ENCODE results near the gene CALHM5. TPM values are rescaled to one million over a fixed set of nuclear protein-coding genes. Genes with fewer than 3 reads are reported as not detected.

Gene CALHM5
- polyA plus RNA-seq (2012; ENCODE audit: low read depth, missing spikeins), result 0.01 TPM

GRCh38 chr6:116511424-116512110 lies at the start of gene CALHM5:
TSS of gene CALHM5 (plus strand) at chr6:116511639. CDS start at chr6:116511697, 58 bp downstream.
- TF ChIP-seq POLR2A (IDR thresholded peaks at IDR 0.05; ENCODE audit: low read depth, low read length) (no peak), PAX5 (IDR thresholded peaks at IDR 0.05; ENCODE audit: insufficient read depth, low read length, severe bottlenecking) (no peak), TAF1 (IDR thresholded peaks at IDR 0.05; ENCODE audit: low read depth, low read length) (no peak), SPI1 (IDR thresholded peaks at IDR 0.05; ENCODE audit: low read depth, low read length) (no peak), POU2F2 (IDR thresholded peaks at IDR 0.05; ENCODE audit: low read depth, low read length) (no peak), POLR2AphosphoS5 (IDR thresholded peaks at IDR 0.05; ENCODE audit: low read depth, low read length) (no peak)
- DNase-seq (ENCODE audit: insufficient read length, low spot score), result no peak
- no peak for FAIRE-seq

DNA sequence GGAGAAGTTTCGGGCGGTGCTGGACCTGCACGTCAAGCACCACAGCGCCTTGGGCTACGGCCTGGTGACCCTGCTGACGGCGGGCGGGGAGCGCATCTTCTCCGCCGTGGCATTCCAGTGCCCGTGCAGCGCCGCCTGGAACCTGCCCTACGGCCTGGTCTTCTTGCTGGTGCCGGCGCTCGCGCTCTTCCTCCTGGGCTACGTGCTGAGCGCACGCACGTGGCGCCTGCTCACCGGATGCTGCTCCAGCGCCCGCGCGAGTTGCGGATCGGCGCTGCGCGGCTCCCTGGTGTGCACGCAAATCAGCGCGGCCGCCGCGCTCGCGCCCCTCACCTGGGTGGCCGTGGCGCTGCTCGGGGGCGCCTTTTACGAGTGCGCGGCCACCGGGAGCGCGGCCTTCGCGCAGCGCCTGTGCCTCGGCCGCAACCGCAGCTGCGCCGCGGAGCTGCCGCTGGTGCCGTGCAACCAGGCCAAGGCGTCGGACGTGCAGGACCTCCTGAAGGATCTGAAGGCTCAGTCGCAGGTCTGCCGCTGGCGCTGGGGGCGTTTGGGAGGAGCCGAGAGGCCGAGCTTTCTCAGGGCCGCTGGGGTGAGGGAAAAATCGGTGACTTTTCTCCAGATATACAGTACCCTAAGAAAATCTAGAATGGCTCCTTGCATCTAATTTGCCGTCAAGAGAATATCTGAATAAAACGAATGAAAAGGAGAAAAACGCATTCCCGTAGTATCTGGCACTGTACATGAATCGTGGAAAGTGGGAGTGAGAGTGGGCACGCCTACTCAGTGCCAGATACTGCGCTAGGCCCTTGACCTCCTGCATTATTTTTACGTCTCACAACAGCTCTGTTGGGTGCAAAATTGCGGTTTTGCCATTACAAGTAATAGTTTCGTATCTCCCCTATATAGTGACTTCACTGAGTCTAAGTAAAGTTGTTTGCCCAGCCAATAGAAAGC lies 49.2 kb upstream of the CALHM5 start:
- peak; percentile 96 for FAIRE-seq

DNA sequence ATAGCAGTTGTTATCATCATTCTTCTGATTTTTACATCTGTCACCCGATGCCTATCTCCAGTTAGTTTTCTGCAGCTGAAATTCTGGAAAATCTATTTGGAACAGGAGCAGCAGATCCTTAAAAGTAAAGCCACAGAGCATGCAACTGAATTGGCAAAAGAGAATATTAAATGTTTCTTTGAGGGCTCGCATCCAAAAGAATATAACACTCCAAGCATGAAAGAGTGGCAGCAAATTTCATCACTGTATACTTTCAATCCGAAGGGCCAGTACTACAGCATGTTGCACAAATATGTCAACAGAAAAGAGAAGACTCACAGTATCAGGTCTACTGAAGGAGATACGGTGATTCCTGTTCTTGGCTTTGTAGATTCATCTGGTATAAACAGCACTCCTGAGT lies 48.1 kb upstream of the CALHM5 start:
- no peak for TF ChIP-seq PAX5 (IDR thresholded peaks at IDR 0.05; ENCODE audit: insufficient read depth, low read length, severe bottlenecking)
- no peak for TF ChIP-seq POLR2AphosphoS5 (IDR thresholded peaks at IDR 0.05; ENCODE audit: low read depth, low read length)
- no peak for TF ChIP-seq POU2F2 (IDR thresholded peaks at IDR 0.05; ENCODE audit: low read depth, low read length)
- TF ChIP-seq SPI1 (IDR thresholded peaks at IDR 0.05; ENCODE audit: low read depth, low read length), result no peak
- no peak for TF ChIP-seq TAF1 (IDR thresholded peaks at IDR 0.05; ENCODE audit: low read depth, low read length)
- TF ChIP-seq POLR2A (IDR thresholded peaks at IDR 0.05; ENCODE audit: low read depth, low read length), result no peak
- DNase-seq (ENCODE audit: insufficient read length, low spot score) (no peak), FAIRE-seq (peak; percentile 61)

More for the DNA sequence above, 49.2 kb upstream of the CALHM5 start:
- DNase-seq (ENCODE audit: insufficient read length, low spot score), result peak; percentile 61
- TF ChIP-seq SPI1 (IDR thresholded peaks at IDR 0.05; ENCODE audit: low read depth, low read length), result no peak

- DNase-seq (ENCODE audit: insufficient read length, low spot score) (no peak), FAIRE-seq (peak; percentile 66)
- TF ChIP-seq SPI1 (IDR thresholded peaks at IDR 0.05; ENCODE audit: low read depth, low read length), result no peak
- no peak for TF ChIP-seq POU2F2 (IDR thresholded peaks at IDR 0.05; ENCODE audit: low read depth, low read length)
- TF ChIP-seq PAX5 (IDR thresholded peaks at IDR 0.05; ENCODE audit: insufficient read depth, low read length, severe bottlenecking), result no peak
- no peak for TF ChIP-seq POLR2AphosphoS5 (IDR thresholded peaks at IDR 0.05; ENCODE audit: low read depth, low read length)
- TF ChIP-seq TAF1 (IDR thresholded peaks at IDR 0.05; ENCODE audit: low read depth, low read length), result no peak
- TF ChIP-seq POLR2A (IDR thresholded peaks at IDR 0.05; ENCODE audit: low read depth, low read length), result no peak
These were observed 46.2 kb upstream of the CALHM5 start for GRCh38 chr6:116465246-116465645.

- no peak for FAIRE-seq
- DNase-seq (ENCODE audit: insufficient read length, low spot score), result no peak
- no peak for TF ChIP-seq POLR2AphosphoS5 (IDR thresholded peaks at IDR 0.05; ENCODE audit: low read depth, low read length)
- no peak for TF ChIP-seq SPI1 (IDR thresholded peaks at IDR 0.05; ENCODE audit: low read depth, low read length)
- TF ChIP-seq PAX5 (IDR thresholded peaks at IDR 0.05; ENCODE audit: insufficient read depth, low read length, severe bottlenecking), result no peak
- TF ChIP-seq POLR2A (IDR thresholded peaks at IDR 0.05; ENCODE audit: low read depth, low read length), result no peak
- no peak for TF ChIP-seq POU2F2 (IDR thresholded peaks at IDR 0.05; ENCODE audit: low read depth, low read length)
- TF ChIP-seq TAF1 (IDR thresholded peaks at IDR 0.05; ENCODE audit: low read depth, low read length), result no peak
These were observed 44.3 kb upstream of the CALHM5 start for GRCh38 chr6:116467096-116467495.

GRCh38 chr6:116467514-116467913 lies 43.9 kb upstream of the CALHM5 start:
- TF ChIP-seq POU2F2 (IDR thresholded peaks at IDR 0.05; ENCODE audit: low read depth, low read length) (no peak), POLR2AphosphoS5 (IDR thresholded peaks at IDR 0.05; ENCODE audit: low read depth, low read length) (no peak), PAX5 (IDR thresholded peaks at IDR 0.05; ENCODE audit: insufficient read depth, low read length, severe bottlenecking) (no peak), SPI1 (IDR thresholded peaks at IDR 0.05; ENCODE audit: low read depth, low read length) (no peak), TAF1 (IDR thresholded peaks at IDR 0.05; ENCODE audit: low read depth, low read length) (no peak), POLR2A (IDR thresholded peaks at IDR 0.05; ENCODE audit: low read depth, low read length) (no peak)
- DNase-seq (ENCODE audit: insufficient read length, low spot score), result no peak
- FAIRE-seq, result no peak

DNA sequence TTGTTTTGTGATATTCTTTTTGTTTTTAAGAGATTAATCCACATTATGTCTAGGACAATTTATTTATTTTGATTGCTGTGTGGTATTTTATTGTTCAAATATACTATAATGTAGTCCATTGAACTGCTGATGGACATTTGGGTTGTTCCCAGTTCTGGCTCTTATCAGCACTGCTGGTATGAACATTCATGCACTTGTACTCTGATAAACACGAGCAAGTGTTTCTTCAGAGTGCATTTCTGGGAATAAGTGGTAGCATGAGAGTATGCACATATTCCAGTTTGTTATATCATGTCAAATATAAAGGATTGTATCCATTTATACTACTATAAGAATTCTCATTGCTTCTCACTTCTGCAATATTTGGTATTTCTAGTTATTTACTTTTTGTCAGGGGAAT lies 43.1 kb upstream of the CALHM5 start:
- no peak for FAIRE-seq
- DNase-seq (ENCODE audit: insufficient read length, low spot score), result no peak
- no peak for TF ChIP-seq POLR2AphosphoS5 (IDR thresholded peaks at IDR 0.05; ENCODE audit: low read depth, low read length)
- no peak for TF ChIP-seq POLR2A (IDR thresholded peaks at IDR 0.05; ENCODE audit: low read depth, low read length)
- TF ChIP-seq TAF1 (IDR thresholded peaks at IDR 0.05; ENCODE audit: low read depth, low read length), result no peak
- no peak for TF ChIP-seq PAX5 (IDR thresholded peaks at IDR 0.05; ENCODE audit: insufficient read depth, low read length, severe bottlenecking)

GRCh38 chr6:116471531-116471930 lies 39.9 kb upstream of the CALHM5 start:
- no peak for TF ChIP-seq POLR2A (IDR thresholded peaks at IDR 0.05; ENCODE audit: low read depth, low read length)
- no peak for TF ChIP-seq POU2F2 (IDR thresholded peaks at IDR 0.05; ENCODE audit: low read depth, low read length)
- TF ChIP-seq SPI1 (IDR thresholded peaks at IDR 0.05; ENCODE audit: low read depth, low read length), result no peak
- TF ChIP-seq PAX5 (IDR thresholded peaks at IDR 0.05; ENCODE audit: insufficient read depth, low read length, severe bottlenecking), result no peak
- no peak for TF ChIP-seq TAF1 (IDR thresholded peaks at IDR 0.05; ENCODE audit: low read depth, low read length)
- no peak for TF ChIP-seq POLR2AphosphoS5 (IDR thresholded peaks at IDR 0.05; ENCODE audit: low read depth, low read length)
- DNase-seq (ENCODE audit: insufficient read length, low spot score) (no peak), FAIRE-seq (no peak)

DNA sequence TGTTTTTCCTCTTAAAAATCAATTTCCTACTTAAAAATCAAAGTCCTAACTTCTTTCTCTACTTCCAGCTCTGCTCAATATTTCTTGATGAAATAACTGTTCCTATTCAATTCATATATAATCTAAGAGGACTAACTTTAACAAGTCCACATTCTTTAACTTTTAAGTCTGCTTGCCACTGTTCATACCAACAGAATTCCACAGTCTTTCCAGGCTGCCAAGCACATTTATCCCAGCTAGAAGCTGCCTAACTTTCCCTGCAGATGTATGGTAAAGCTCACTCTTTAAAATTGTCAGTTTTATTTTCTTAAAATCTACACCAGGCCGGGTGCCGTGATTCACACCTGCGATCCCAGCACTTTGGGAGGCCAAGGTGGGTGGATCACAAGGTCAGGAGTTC lies 38.7 kb upstream of the CALHM5 start:
- TF ChIP-seq POLR2A (IDR thresholded peaks at IDR 0.05; ENCODE audit: low read depth, low read length) (no peak), POLR2AphosphoS5 (IDR thresholded peaks at IDR 0.05; ENCODE audit: low read depth, low read length) (no peak), PAX5 (IDR thresholded peaks at IDR 0.05; ENCODE audit: insufficient read depth, low read length, severe bottlenecking) (no peak), SPI1 (IDR thresholded peaks at IDR 0.05; ENCODE audit: low read depth, low read length) (no peak), TAF1 (IDR thresholded peaks at IDR 0.05; ENCODE audit: low read depth, low read length) (no peak)

More for the DNA sequence above, 38.7 kb upstream of the CALHM5 start:
- DNase-seq (ENCODE audit: insufficient read length, low spot score), result no peak
- no peak for FAIRE-seq

Measured in GM12891 (cell line).